GM23338 (cell line): ENCODE measurements around the gene CX3CL1. TPM values are rescaled to one million over a fixed set of nuclear protein-coding genes. Genes with fewer than 3 reads are reported as not detected.

ENCODE experiments used
- ATAC-seq: fragments of 200-7000 bp; cut with Tn5 transposase; 3 replicates; pipeline ENCODE4 v1.9.1; 2020
- DNase-seq: peaks from one replicate; pipeline ENCODE4 v3.0.0-alpha.2; 2015; ENCODE audit warnings: low spot score
- H2AFZ ChIP-seq: fragments of 200-600 bp; sonication (generic); 2 replicates; pipeline ENCODE4 v1.8.0; 2016; ENCODE audit warnings: antibody characterized with exemption, mild to moderate bottlenecking, moderate library complexity
- H3F3A ChIP-seq: fragments of 200-600 bp; sonication (generic); replicated peaks from 2 replicates; pipeline ENCODE4 v1.8.0; 2017; ENCODE audit warnings: antibody characterized with exemption, mixed run types, low read depth
- H3K27ac ChIP-seq: fragments of 200-600 bp; sonication (generic); 2 replicates; pipeline ENCODE4 v1.6.1; 2016; ENCODE audit warnings: low read depth
- H3K27me3 ChIP-seq: fragments of 200-600 bp; sonication (generic); 2 replicates; pipeline ENCODE4 v1.8.0; 2016; ENCODE audit warnings: mild to moderate bottlenecking, mixed run types, moderate library complexity; ENCODE audit not compliant: insufficient read depth
- H3K36me3 ChIP-seq: fragments of 200-600 bp; sonication (generic); 2 replicates; pipeline ENCODE4 v1.8.0; 2016; ENCODE audit warnings: mild to moderate bottlenecking; ENCODE audit not compliant: insufficient read depth
- H3K4me1 ChIP-seq: fragments of 200-600 bp; sonication (generic); 2 replicates; pipeline ENCODE4 v1.8.0; 2016; ENCODE audit warnings: mild to moderate bottlenecking, moderate library complexity; ENCODE audit not compliant: insufficient read depth
- H3K4me2 ChIP-seq: fragments of 200-600 bp; sonication (generic); 2 replicates; pipeline ENCODE4 v1.7.1; 2017; ENCODE audit warnings: mixed run types
- H3K4me3 ChIP-seq: fragments of 200-600 bp; sonication (generic); 2 replicates; pipeline ENCODE4 v1.6.1; 2016; ENCODE audit warnings: mixed run types
- H3K79me2 ChIP-seq: fragments of 200-600 bp; sonication (generic); replicated peaks from 2 replicates; pipeline ENCODE4 v1.8.0; 2017; ENCODE audit warnings: mild to moderate bottlenecking; ENCODE audit not compliant: insufficient read depth
- H3K9me2 ChIP-seq: fragments of 200-600 bp; sonication (generic); 2 replicates; pipeline ENCODE4 v1.8.0; 2017; ENCODE audit not compliant: insufficient read depth
- H4K20me1 ChIP-seq: fragments of 200-600 bp; sonication (generic); replicated peaks from 2 replicates; pipeline ENCODE4 v1.8.0; 2017; ENCODE audit warnings: mild to moderate bottlenecking; ENCODE audit not compliant: insufficient read depth
- H3K27ac Mint-ChIP-seq: 2 replicates; pipeline ENCODE4 v1.8.0; 2020; ENCODE audit warnings: inconsistent platforms, mild to moderate bottlenecking, moderate library complexity, mixed read lengths
- H3K27me3 Mint-ChIP-seq: 3 replicates; pipeline ENCODE4 v1.8.0; 2022; ENCODE audit warnings: low read depth, mild to moderate bottlenecking, moderate library complexity, mixed read lengths, inconsistent platforms; ENCODE audit not compliant: insufficient read depth, poor library complexity
- H3K36me3 Mint-ChIP-seq: 3 replicates; pipeline ENCODE4 v1.8.0; 2021; ENCODE audit warnings: low read depth, mild to moderate bottlenecking, inconsistent platforms, moderate library complexity, mixed read lengths
- H3K4me1 Mint-ChIP-seq: 3 replicates; pipeline ENCODE4 v1.8.0; 2020; ENCODE audit warnings: mild to moderate bottlenecking, inconsistent platforms, mixed read lengths
- H3K4me3 Mint-ChIP-seq: 3 replicates; pipeline ENCODE4 v1.8.0; 2021; ENCODE audit warnings: moderate library complexity, mild to moderate bottlenecking, inconsistent platforms, mixed read lengths
- H3K9me3 Mint-ChIP-seq: 3 replicates; pipeline ENCODE4 v1.8.0; 2020; ENCODE audit warnings: moderate library complexity, mild to moderate bottlenecking, inconsistent platforms, mixed read lengths
- CREB1 ChIP-seq: fragments of 250-450 bp; sonication (Bioruptor Pico); IDR thresholded peaks from 2 replicates; pipeline ENCODE4 v1.5.0; 2020; ENCODE audit warnings: low read depth, mild to moderate bottlenecking, moderate library complexity
- CTCF ChIP-seq, 2 experiments: fragments of 200-600 bp in 1 of 2; sonication (generic) in 1 of 2; conservative IDR thresholded peaks; 2 replicates each; pipeline versions ENCODE4 v1.5.1 to v1.6.1; 2016 to 2017; ENCODE audit warnings: antibody characterized with exemption in 2 of 2, low read depth in 2 of 2, mild to moderate bottlenecking in 2 of 2, moderate library complexity in 1 of 2
- ETS1 ChIP-seq: IDR thresholded peaks from 2 replicates; pipeline ENCODE4 v1.6.1; 2016; ENCODE audit warnings: antibody characterized with exemption
- EZH2 ChIP-seq: fragments of 200-600 bp; sonication (generic); IDR thresholded peaks from one replicate; pipeline ENCODE4 v1.8.0; 2017; ENCODE audit warnings: antibody characterized with exemption, mild to moderate bottlenecking, low read depth; ENCODE audit not compliant: unreplicated experiment
- EZH2phosphoT487 ChIP-seq: fragments of 200-600 bp; sonication (generic); IDR thresholded peaks from one replicate; pipeline ENCODE4 v1.8.1; 2018; ENCODE audit warnings: antibody characterized with exemption; ENCODE audit not compliant: unreplicated experiment
- NANOG ChIP-seq: IDR thresholded peaks from 2 replicates; pipeline ENCODE4 v1.6.1; 2016; ENCODE audit warnings: antibody characterized with exemption, borderline replicate concordance
- POLR2AphosphoS5 ChIP-seq: IDR thresholded peaks from 2 replicates; pipeline ENCODE4 v1.6.1; 2016; ENCODE audit warnings: antibody characterized with exemption, low read depth
- STAT1 ChIP-seq: IDR thresholded peaks from one replicate; pipeline ENCODE4 v1.6.1; 2016; ENCODE audit warnings: antibody characterized with exemption; ENCODE audit not compliant: unreplicated experiment
- ZNF114 ChIP-seq: fragments of 250-450 bp; sonication (Bioruptor Pico); IDR thresholded peaks from 2 replicates; pipeline ENCODE4 v1.5.0; 2020; ENCODE audit warnings: mild to moderate bottlenecking, moderate library complexity
- ZNF331 ChIP-seq: fragments of 250-450 bp; sonication (Bioruptor Pico); IDR thresholded peaks from 2 replicates; pipeline ENCODE4 v1.5.0; 2020; ENCODE audit warnings: low read depth, mild to moderate bottlenecking, moderate library complexity
- ZNF462 ChIP-seq: fragments of 250-450 bp; sonication (Bioruptor Pico); IDR thresholded peaks from 2 replicates; pipeline ENCODE4 v1.5.0; 2020; ENCODE audit warnings: mild to moderate bottlenecking, moderate library complexity
- polyA plus RNA-seq: library from polyadenylated mRNA; unstranded; fragments of >200 nt; fragmentation: Nextera tagmentation; extraction: Ambion mirVana; gene quantifications from 2 replicates; pipeline ENCODE4 v1.2.1, GENCODE V29; 2016
- total RNA-seq: library from RNA; depleted of rRNA; stranded (reverse); fragments of >200 nt; shearing (Covaris generic); gene quantifications from 2 replicates; pipeline ENCODE4 v1.2.3, GENCODE V29; 2014

The CX3CL1 gene
- total and polyA plus RNA-seq, 2 experiments from 2014 or later, result 0.24 to 2.8 TPM

GRCh38 chr16:57406881-57407280, 34.6 kb downstream of the CX3CL1 start:
- Mint-ChIP-seq H3K4me1 (peaks cover 5% of the 10 kb centered on the region; the same call in 1 of the 3 replicates), H3K27ac (no peak overlapping the region), H3K36me3 (no peaks in the 10 kb centered on the region), H3K27me3 (peaks cover 11% of the 10 kb centered on the region), H3K4me3 (no peak overlapping the region), H3K9me3 (no peaks in the 10 kb centered on the region)
- no peak for DNase-seq
- Histone ChIP-seq H4K20me1 (no peaks in the 10 kb centered on the region), H3K79me2 (no peaks in the 10 kb centered on the region), H3K27ac (no peak overlapping the region), H2AFZ (no peak overlapping the region), H3K9me2 (0 out of 2 replicates have a peak, but pooled peaks cover 4% of the 10 kb centered on the region), H3K4me3 (no peak overlapping the region), H3K4me2 (no peak overlapping the region), H3K27me3 (no peaks in the 10 kb centered on the region), H3K36me3 (no peaks in the 10 kb centered on the region), H3K4me1 (no peaks in the 10 kb centered on the region), H3F3A (no peaks in the 10 kb centered on the region)
- no peak for ATAC-seq
- no peak for TF ChIP-seq NANOG
- TF ChIP-seq ZNF114 (CRISPR knock-in tag), result no peak
- no peak for TF ChIP-seq CTCF (conservative IDR thresholded peaks at IDR 0.05; ENCODE audit: low read depth in 2 of 2)
- no peak for TF ChIP-seq POLR2AphosphoS5
- no peak for TF ChIP-seq EZH2phosphoT487
- TF ChIP-seq EZH2, result no peak
- TF ChIP-seq STAT1, result no peak
- no peak for TF ChIP-seq ETS1
- no peak for TF ChIP-seq ZNF331
- no peak for TF ChIP-seq ZNF462 (CRISPR knock-in tag)
- TF ChIP-seq CREB1 (CRISPR knock-in tag), result no peak
